Astrocyte (in vitro differentiated cells and primary cell): ENCODE results near the gene HEG1.

Experiments
- EZH2 ChIP-seq: IDR thresholded peaks from 2 replicates; pipeline ENCODE4 v1.6.1; 2012; ENCODE audit warnings: mild to moderate bottlenecking, low read length, inconsistent platforms; ENCODE audit not compliant: insufficient read depth
- TF ChIP-seq, protein P1 (sequence below): IDR thresholded peaks from 2 replicates; pipeline ENCODE4 v1.5.1; 2011; ENCODE audit warnings: low read depth, mild to moderate bottlenecking, inconsistent platforms, low read length, moderate library complexity; ENCODE audit not compliant: insufficient read depth

DNA sequence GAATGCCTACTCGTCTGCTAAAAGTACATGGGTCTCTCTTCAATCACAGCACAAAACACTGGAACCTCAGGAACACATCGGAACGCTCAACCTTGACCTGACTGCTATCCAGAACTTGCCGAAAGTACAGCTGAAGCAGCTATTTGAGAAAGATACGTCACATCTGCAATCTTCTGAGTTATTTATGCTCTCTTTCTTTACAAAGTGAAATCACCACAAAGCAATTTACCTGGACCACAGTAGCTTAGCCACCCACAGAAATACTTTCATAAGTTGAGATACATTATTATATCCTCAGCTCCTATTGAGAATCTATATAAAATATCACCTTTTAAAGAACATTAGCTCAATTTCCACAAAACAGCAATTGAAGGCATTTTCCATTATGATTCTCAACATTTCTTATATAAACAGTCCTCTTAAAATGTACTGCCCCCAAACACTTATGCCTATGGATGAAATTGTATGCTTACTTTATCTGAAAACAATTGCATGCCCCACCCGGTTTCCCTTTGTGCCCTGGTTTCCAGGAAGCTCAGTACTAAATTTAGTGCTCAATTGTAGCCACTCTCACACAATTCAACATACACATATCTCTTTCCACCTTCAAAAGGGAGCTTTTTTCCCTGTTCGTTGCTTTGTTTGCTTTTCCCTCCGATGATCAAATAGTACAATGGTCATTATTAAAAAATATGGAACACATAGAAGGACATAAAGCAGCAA is 31.8 kb downstream of the HEG1 start:
- TF ChIP-seq, protein P1, sequence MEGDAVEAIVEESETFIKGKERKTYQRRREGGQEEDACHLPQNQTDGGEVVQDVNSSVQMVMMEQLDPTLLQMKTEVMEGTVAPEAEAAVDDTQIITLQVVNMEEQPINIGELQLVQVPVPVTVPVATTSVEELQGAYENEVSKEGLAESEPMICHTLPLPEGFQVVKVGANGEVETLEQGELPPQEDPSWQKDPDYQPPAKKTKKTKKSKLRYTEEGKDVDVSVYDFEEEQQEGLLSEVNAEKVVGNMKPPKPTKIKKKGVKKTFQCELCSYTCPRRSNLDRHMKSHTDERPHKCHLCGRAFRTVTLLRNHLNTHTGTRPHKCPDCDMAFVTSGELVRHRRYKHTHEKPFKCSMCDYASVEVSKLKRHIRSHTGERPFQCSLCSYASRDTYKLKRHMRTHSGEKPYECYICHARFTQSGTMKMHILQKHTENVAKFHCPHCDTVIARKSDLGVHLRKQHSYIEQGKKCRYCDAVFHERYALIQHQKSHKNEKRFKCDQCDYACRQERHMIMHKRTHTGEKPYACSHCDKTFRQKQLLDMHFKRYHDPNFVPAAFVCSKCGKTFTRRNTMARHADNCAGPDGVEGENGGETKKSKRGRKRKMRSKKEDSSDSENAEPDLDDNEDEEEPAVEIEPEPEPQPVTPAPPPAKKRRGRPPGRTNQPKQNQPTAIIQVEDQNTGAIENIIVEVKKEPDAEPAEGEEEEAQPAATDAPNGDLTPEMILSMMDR = no peak
- TF ChIP-seq EZH2 = no peak
